Neuronal stem cell (in vitro differentiated cells): ENCODE measurements around the gene DUT. TPM values are rescaled to one million over a fixed set of nuclear protein-coding genes. Genes with fewer than 3 reads are reported as not detected.

Experiments used
- DNase-seq: peaks from one replicate; pipeline ENCODE4 v3.0.0-alpha.2; 2013; ENCODE audit warnings: low spot score
- H2AFZ ChIP-seq: one replicate; pipeline ENCODE4 v1.6.1; 2013; ENCODE audit warnings: mild to moderate bottlenecking, low read length, inconsistent platforms
- H2AK5ac ChIP-seq: 2 replicates; pipeline ENCODE4 v1.6.1; 2013; ENCODE audit warnings: low read depth, mild to moderate bottlenecking, inconsistent platforms, low read length, moderate library complexity, mixed read lengths
- H2BK120ac ChIP-seq: 2 replicates; pipeline ENCODE4 v1.6.1; 2013; ENCODE audit warnings: low read depth, mild to moderate bottlenecking, inconsistent platforms, low read length, moderate library complexity, mixed read lengths
- H2BK12ac ChIP-seq: one replicate; pipeline ENCODE4 v1.6.1; 2013; ENCODE audit warnings: low read length, inconsistent platforms
- H2BK15ac ChIP-seq: 2 replicates; pipeline ENCODE4 v1.6.1; 2013; ENCODE audit warnings: mild to moderate bottlenecking, low read length, inconsistent platforms, mixed read lengths
- H2BK5ac ChIP-seq: one replicate; pipeline ENCODE4 v1.6.1; 2013; ENCODE audit warnings: inconsistent platforms, mild to moderate bottlenecking, low read length, moderate library complexity
- H3K14ac ChIP-seq: one replicate; pipeline ENCODE4 v1.6.1; 2013; ENCODE audit warnings: low read length, inconsistent platforms
- H3K18ac ChIP-seq: 2 replicates; pipeline ENCODE4 v1.6.1; 2013; ENCODE audit warnings: low read length, inconsistent platforms
- H3K23ac ChIP-seq: 2 replicates; pipeline ENCODE4 v1.6.1; 2013; ENCODE audit warnings: low read depth, mild to moderate bottlenecking, mixed read lengths, low read length, inconsistent platforms; ENCODE audit not compliant: poor library complexity
- H3K27ac ChIP-seq: replicated peaks from 3 replicates; pipeline ENCODE4 v1.5.1; 2013; ENCODE audit warnings: low read length, inconsistent platforms
- H3K27me3 ChIP-seq, 3 experiments: 2 replicates each; pipeline ENCODE4 v1.6.1; 2013; ENCODE audit warnings: low read length in 3 of 3, mild to moderate bottlenecking in 2 of 3, inconsistent platforms in 1 of 3, low read depth in 1 of 3, mixed read lengths in 1 of 3, moderate library complexity in 1 of 3; ENCODE audit not compliant: control insufficient read depth in 3 of 3, insufficient read depth in 3 of 3
- H3K36me3 ChIP-seq, 2 donors: replicated peaks in 1 of 2; 2 replicates each; pipeline ENCODE4 v1.6.1; 2013; ENCODE audit warnings: low read length in 2 of 2; ENCODE audit not compliant: control insufficient read depth in 2 of 2, insufficient read depth in 2 of 2
- H3K4ac ChIP-seq: 2 replicates; pipeline ENCODE4 v1.6.1; 2013; ENCODE audit warnings: inconsistent platforms, mild to moderate bottlenecking, low read length, moderate library complexity
- H3K4me1 ChIP-seq, 2 donors: 1 replicate in 1 of 2; 2 replicates in 1 of 2; pipeline ENCODE4 v1.6.1; 2013; ENCODE audit warnings: low read length in 2 of 2, low read depth in 1 of 2; ENCODE audit not compliant: control insufficient read depth in 2 of 2, insufficient read depth in 1 of 2
- H3K4me2 ChIP-seq: one replicate; pipeline ENCODE4 v1.6.1; 2013; ENCODE audit warnings: mild to moderate bottlenecking, low read length, inconsistent platforms; ENCODE audit not compliant: insufficient read depth, poor library complexity, severe bottlenecking
- H3K4me3 ChIP-seq, 2 donors: 2 replicates each; pipeline ENCODE4 v1.5.1; 2013; ENCODE audit warnings: low read length in 2 of 2, mild to moderate bottlenecking in 2 of 2, inconsistent platforms in 1 of 2, moderate library complexity in 1 of 2
- H3K79me1 ChIP-seq: one replicate; pipeline ENCODE4 v1.6.1; 2013; ENCODE audit warnings: low read depth, mild to moderate bottlenecking, inconsistent platforms, low read length, moderate library complexity
- H3K9ac ChIP-seq: one replicate; pipeline ENCODE4 v1.6.1; 2013; ENCODE audit warnings: mild to moderate bottlenecking, low read depth, low read length, inconsistent platforms; ENCODE audit not compliant: poor library complexity
- H3K9me3 ChIP-seq, 2 donors: replicated peaks in 1 of 2; 2 replicates each; pipeline versions ENCODE3 to v1.6.1; 2013; ENCODE audit warnings: low read length in 2 of 2, mild to moderate bottlenecking in 2 of 2, inconsistent platforms in 1 of 2, low read depth in 1 of 2, mixed read lengths in 1 of 2, moderate library complexity in 1 of 2; ENCODE audit not compliant: control insufficient read depth in 2 of 2, insufficient read depth in 1 of 2
- H4K8ac ChIP-seq: one replicate; pipeline ENCODE4 v1.6.1; 2013; ENCODE audit warnings: low read depth, mild to moderate bottlenecking, inconsistent platforms, low read length, moderate library complexity
- H4K91ac ChIP-seq: one replicate; pipeline ENCODE4 v1.6.1; 2013; ENCODE audit warnings: low read length, low read depth, mild to moderate bottlenecking, inconsistent platforms; ENCODE audit not compliant: poor library complexity
- WGBS, 2 donors: extraction: QIAGEN DNeasy Blood & Tissue Kit; methylation state at CpG; one replicate each; pipeline ENCODE4 v1.1.7; 2013; ENCODE audit warnings: missing lambda C conversion rate in 2 of 2, mixed read lengths in 1 of 2; ENCODE audit not compliant: insufficient read length in 2 of 2, insufficient replicate concordance in 1 of 2; ENCODE audit errors: extremely low coverage in 2 of 2; 5-methylcytosine and 5-hydroxymethylcytosine counted together
- polyA plus RNA-seq, 2 experiments: library from polyadenylated mRNA; stranded (reverse); fragments of 200-250 nt; gene quantifications; one replicate each; pipeline ENCODE4 v1.2.3, GENCODE V29; 2013

Gene DUT
- polyA plus RNA-seq (2013, experiment 1 of 2) = 99.8 TPM
- polyA plus RNA-seq (2013, experiment 2 of 2) = 114 TPM

DNA sequence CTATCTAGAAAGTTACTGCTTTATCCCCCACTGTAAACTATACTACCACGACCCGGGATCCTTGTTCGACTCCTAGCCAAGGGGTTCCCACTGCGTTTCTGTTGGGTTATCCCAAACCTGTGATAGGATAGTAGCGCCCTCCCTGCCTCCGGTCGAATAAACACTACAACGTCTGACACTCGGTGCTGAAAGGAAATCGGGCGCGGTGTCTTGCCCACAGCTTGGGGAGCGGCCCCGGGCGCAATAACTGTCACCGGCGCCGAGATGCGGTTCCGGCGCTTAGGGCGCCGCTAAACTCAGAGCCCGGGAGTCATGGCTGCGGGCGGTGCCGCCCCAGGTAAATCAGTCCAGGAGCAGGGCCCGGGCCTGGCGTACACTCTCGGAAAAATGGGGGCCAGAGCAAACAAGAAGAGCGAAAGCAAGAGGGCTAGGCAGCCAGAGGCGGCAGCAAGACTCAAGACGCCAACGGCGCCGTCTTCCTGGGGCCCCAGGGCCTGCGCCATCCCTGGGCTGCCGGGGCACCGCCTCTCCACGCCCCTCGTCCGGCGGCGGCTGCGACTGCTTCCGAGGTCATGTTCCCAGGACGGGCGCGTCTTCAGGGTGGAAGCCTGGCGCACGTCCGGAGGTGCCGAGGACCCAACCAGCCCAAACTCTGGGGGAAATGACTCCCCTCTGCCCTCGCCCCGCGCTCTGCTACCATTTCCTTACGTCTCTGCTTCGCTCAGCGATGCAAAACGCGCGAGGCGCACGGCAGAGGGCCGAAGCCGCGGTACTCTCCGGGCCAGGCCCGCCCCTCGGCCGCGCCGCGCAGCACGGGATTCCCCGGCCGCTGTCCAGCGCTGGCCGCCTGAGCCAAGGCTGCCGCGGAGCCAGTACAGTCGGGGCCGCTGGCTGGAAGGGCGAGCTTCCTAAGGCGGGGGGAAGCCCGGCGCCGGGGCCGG, at the start of gene DUT:
Gene DUT (plus strand): TSS at position 575 of the 941 bp plus-strand sequence. CDS start 87 bp downstream, at position 662.
- Histone ChIP-seq H2BK120ac (no peak within 1 kb of the TSS), H3K18ac (peak within 1 kb of the TSS; percentile 99), H3K4me1 (peaks cover 3 to 8% of the 10 kb centered on the region in 2 donors), H2BK15ac (peak within 1 kb of the TSS; percentile 81), H3K27ac (peak within 1 kb of the TSS; percentile 90), H3K4me3 (peak within 1 kb of the TSS; percentile 90 to 97), H3K14ac (peak within 1 kb of the TSS; percentile 56), H3K23ac (peak within 1 kb of the TSS; percentile 98), H3K36me3 (peaks cover 3 to 26% of the 10 kb centered on the region in 2 donors), H2BK5ac (peak within 1 kb of the TSS; percentile 95), H4K8ac (no peak within 1 kb of the TSS), H4K91ac (no peak within 1 kb of the TSS), H3K79me1 (peaks cover 6% of the 10 kb centered on the region), H3K27me3 (no peaks in the 10 kb centered on the region), H2AFZ (peak within 1 kb of the TSS; percentile 98), H3K9me3 (no peaks in the 10 kb centered on the region), H3K4me2 (peak within 1 kb of the TSS; percentile 100), H3K4ac (peak within 1 kb of the TSS; percentile 2), H2AK5ac (peak within 1 kb of the TSS; percentile 46), H3K9ac (peak within 1 kb of the TSS; percentile 97), H2BK12ac (no peak within 1 kb of the TSS)
- peak; percentile 80 for DNase-seq
- no CpG with 5 or more reads among the region's 89 CpGs for WGBS, 2 donors

- Histone ChIP-seq H2BK5ac (no peak overlapping the region), H3K4me1 (peaks cover 0 to 11% of the 10 kb centered on the region in 2 donors), H3K27ac (no peak overlapping the region), H3K4ac (no peak overlapping the region), H3K4me2 (no peak overlapping the region), H2AK5ac (no peak overlapping the region), H2BK15ac (no peak overlapping the region), H2AFZ (no peak overlapping the region), H3K79me1 (no peaks in the 10 kb centered on the region), H3K36me3 (no peaks in the 10 kb centered on the region), H4K91ac (no peak overlapping the region), H2BK12ac (no peak overlapping the region), H3K4me3 (no peak overlapping the region), H3K27me3 (peaks cover 0 to 15% (median 0%) of the 10 kb centered on the region in 3 experiments), H3K23ac (no peak overlapping the region), H3K18ac (no peak overlapping the region), H3K14ac (no peak overlapping the region), H3K9ac (no peak overlapping the region), H3K9me3 (no peaks in the 10 kb centered on the region), H4K8ac (no peak overlapping the region), H2BK120ac (no peak overlapping the region)
- 100% methylated on average over 1 of the region's 4 CpGs; no CpG with 5 or more reads in 1 of the 2 donors for WGBS, 2 donors
- DNase-seq = no peak
Observed at GRCh38 chr15:48281674-48282073, 49.6 kb upstream of the DUT start.

- Histone ChIP-seq H2BK120ac (no peak overlapping the region), H2BK5ac (no peak overlapping the region), H3K4me3 (no peak overlapping the region), H4K91ac (no peak overlapping the region), H4K8ac (no peak overlapping the region), H3K4me1 (peaks cover 0 to 11% of the 10 kb centered on the region in 2 donors), H3K4ac (no peak overlapping the region), H2AFZ (peak overlapping the region; percentile 37), H3K9ac (no peak overlapping the region), H3K27ac (no peak overlapping the region), H3K23ac (no peak overlapping the region), H3K14ac (no peak overlapping the region), H3K36me3 (no peaks in the 10 kb centered on the region), H2BK15ac (no peak overlapping the region), H3K4me2 (no peak overlapping the region), H3K79me1 (no peaks in the 10 kb centered on the region), H3K18ac (no peak overlapping the region), H2BK12ac (no peak overlapping the region), H3K27me3 (peaks cover 0 to 15% (median 0%) of the 10 kb centered on the region in 3 experiments), H3K9me3 (no peaks in the 10 kb centered on the region), H2AK5ac (no peak overlapping the region)
- DNase-seq = no peak
- no CpG with 5 or more reads among the region's 4 CpGs for WGBS, 2 donors
Observed at GRCh38 chr15:48282216-48282615, 49.0 kb upstream of the DUT start.
